Measurements from ENCODE around the gene COLGALT1.

COLGALT1 gene

DNA sequence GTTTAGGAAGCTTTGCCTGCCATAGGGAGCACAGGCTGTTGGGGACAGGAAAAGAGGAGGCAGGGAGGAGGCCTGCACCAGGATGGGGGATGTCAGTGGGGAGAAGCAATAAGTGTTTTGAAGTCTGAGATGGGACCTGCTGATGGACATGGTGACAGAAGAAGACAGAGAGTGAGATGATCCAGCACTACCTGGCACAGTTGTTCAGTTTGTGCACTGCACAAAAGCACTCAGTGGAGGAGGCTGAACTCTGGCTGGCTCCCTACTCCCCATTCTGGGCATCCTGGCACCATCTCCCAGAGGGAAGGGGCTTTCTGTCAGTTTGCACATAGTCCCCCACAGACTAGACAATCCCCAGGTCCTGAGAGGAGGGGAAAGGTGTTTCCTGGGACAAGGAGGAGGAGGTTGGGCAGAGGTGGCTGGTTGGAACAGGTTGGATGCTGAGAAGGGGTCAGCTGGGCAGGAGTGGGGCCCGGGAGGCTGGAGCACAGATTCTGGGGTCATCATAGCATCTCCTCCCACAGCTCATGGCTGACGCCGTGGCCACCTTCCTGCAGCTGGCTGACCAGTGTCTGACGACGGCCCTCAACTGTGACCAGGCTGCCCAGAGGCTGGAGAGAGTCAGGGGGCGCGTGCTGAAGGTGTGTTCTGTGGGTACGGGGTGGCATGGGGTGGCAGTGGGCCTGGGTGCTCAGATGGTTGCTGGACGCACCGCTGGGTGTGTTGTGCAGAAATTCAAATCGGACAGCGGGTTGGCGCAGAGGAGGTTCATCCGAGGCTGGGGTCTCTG lies 12.5 kb upstream of the COLGALT1 start:
- CTCF ChIA-PET = no interaction called here

DNA sequence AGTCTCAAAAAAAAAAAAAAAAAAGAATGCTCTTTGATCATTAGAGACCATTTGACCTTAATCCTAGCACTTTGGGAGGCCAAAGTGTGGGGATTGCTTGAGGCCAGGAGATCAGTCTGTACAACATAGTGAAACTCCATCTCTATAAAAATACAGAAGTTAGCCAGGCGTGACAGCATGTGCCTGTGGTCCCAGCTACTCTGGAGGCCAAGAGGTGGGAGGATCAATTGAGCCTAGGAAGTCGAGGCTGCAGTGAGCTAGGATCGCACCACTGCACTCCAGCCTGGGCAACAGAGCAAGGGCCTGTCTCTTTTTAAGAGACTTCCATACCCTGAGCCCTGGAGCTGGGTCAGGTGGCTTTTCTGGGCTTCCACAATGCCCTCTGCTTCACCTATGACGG lies 11.5 kb upstream of the COLGALT1 start:
- Histone ChIP-seq H3K27ac (ENCODE audit: extremely low read depth, low read depth, low read length) (no peak overlapping the region), H3K36me3 (ENCODE audit: control insufficient read depth in 2 of 2, insufficient read depth in 1 of 2, low read length in 2 of 2) (no peaks in the 10 kb centered on the region), H3K4me1 (ENCODE audit: control insufficient read depth, insufficient read depth, low read length) (no peaks in the 10 kb centered on the region), H3K9me3 (ENCODE audit: control insufficient read depth, insufficient read depth, low read depth, low read length) (no peaks in the 10 kb centered on the region), H3K4me3 (ENCODE audit: low read depth, low read length) (no peak overlapping the region)
- POLR2A ChIA-PET = no interaction called here
- CTCF ChIA-PET = no interaction called here
- no peak for TF ChIP-seq ZNF791 (tag by site-specific recombination; IDR thresholded peaks at IDR 0.05)
- TF ChIP-seq ZNF776 (tag by site-specific recombination; IDR thresholded peaks at IDR 0.05; ENCODE audit: borderline replicate concordance) = no peak
- no peak for TF ChIP-seq ZFP69B (tag by site-specific recombination; IDR thresholded peaks at IDR 0.05)
- TF ChIP-seq, protein P1, sequence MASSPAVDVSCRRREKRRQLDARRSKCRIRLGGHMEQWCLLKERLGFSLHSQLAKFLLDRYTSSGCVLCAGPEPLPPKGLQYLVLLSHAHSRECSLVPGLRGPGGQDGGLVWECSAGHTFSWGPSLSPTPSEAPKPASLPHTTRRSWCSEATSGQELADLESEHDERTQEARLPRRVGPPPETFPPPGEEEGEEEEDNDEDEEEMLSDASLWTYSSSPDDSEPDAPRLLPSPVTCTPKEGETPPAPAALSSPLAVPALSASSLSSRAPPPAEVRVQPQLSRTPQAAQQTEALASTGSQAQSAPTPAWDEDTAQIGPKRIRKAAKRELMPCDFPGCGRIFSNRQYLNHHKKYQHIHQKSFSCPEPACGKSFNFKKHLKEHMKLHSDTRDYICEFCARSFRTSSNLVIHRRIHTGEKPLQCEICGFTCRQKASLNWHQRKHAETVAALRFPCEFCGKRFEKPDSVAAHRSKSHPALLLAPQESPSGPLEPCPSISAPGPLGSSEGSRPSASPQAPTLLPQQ (tag by site-specific recombination; IDR thresholded peaks at IDR 0.05) = no peak
- no peak for TF ChIP-seq ZNF404 (tag by site-specific recombination; IDR thresholded peaks at IDR 0.05)
- no peak for TF ChIP-seq ZNF324 (tag by site-specific recombination; IDR thresholded peaks at IDR 0.05)
- TF ChIP-seq ZNF843 (tag by site-specific recombination; IDR thresholded peaks at IDR 0.05) = no peak
- TF ChIP-seq MEIS1 (CRISPR knock-in tag; IDR thresholded peaks at IDR 0.05; ENCODE audit: borderline replicate concordance) = no peak

More for the DNA sequence above, 12.5 kb upstream of the COLGALT1 start:
- Histone ChIP-seq H3K36me3 (ENCODE audit: control insufficient read depth in 2 of 2, insufficient read depth in 1 of 2, low read length in 2 of 2) (no peaks in the 10 kb centered on the region), H3K4me3 (ENCODE audit: low read depth, low read length) (no peak overlapping the region), H3K4me1 (ENCODE audit: control insufficient read depth, insufficient read depth, low read length) (no peaks in the 10 kb centered on the region), H3K9me3 (ENCODE audit: control insufficient read depth, insufficient read depth, low read depth, low read length) (no peaks in the 10 kb centered on the region), H3K27ac (ENCODE audit: extremely low read depth, low read depth, low read length) (no peak overlapping the region)
- TF ChIP-seq, protein P2, sequence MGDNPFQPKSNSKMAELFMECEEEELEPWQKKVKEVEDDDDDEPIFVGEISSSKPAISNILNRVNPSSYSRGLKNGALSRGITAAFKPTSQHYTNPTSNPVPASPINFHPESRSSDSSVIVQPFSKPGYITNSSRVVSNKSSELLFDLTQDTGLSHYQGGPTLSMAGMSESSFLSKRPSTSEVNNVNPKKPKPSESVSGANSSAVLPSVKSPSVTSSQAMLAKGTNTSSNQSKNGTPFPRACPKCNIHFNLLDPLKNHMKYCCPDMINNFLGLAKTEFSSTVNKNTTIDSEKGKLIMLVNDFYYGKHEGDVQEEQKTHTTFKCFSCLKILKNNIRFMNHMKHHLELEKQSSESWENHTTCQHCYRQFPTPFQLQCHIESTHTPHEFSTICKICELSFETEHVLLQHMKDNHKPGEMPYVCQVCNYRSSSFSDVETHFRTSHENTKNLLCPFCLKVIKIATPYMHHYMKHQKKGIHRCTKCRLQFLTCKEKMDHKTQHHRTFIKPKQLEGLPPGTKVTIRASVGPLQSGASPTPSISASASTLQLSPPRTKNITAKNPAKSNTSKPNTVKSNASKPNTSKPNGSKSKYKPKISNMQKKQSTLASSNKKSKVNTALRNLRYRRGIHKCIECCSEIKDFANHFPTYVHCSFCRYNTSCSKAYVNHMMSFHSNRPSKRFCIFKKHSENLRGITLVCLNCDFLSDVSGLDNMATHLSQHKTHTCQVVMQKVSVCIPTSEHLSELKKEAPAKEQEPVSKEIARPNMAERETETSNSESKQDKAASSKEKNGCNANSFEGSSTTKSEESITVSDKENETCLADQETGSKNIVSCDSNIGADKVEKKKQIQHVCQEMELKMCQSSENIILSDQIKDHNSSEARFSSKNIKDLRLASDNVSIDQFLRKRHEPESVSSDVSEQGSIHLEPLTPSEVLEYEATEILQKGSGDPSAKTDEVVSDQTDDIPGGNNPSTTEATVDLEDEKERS (tag by site-specific recombination; IDR thresholded peaks at IDR 0.05) = peak; percentile 61; the same call in 1 of the 2 replicates
- TF ChIP-seq ZNF776 (tag by site-specific recombination; IDR thresholded peaks at IDR 0.05; ENCODE audit: borderline replicate concordance) (no peak), BCL11B (tag by site-specific recombination; IDR thresholded peaks at IDR 0.05; ENCODE audit: low read depth) (no peak), ZNF16 (tag by site-specific recombination; IDR thresholded peaks at IDR 0.05; ENCODE audit: low read depth) (peak; percentile 81; the same call in 1 of the 2 replicates)
- POLR2A ChIA-PET = no interaction called here

DNA sequence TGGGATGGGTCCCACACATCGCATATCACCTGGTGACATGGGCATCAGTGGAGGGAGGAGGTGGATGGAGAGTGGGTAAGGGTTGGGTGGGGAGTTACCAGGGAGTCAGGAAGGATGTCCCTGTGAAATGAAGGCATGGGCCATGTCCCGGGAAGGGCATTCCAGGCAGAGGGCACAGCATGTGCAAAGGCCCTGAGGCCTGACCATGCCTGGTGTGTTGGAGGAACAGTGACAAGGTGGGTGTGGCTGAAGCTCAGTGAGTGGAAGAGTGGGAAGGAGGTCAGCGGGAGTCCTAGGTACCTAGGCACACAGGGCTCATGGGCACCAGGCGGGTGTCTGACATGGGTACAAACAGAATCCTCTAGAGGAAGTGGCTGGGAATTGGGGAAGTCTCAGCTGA lies 11.0 kb upstream of the COLGALT1 start:
- H3K4me3 ChIP-seq (ENCODE audit: low read depth, low read length) = no peak overlapping the region
- H3K27ac ChIP-seq (ENCODE audit: extremely low read depth, low read depth, low read length) = no peak overlapping the region
- H3K9me3 ChIP-seq (ENCODE audit: control insufficient read depth, insufficient read depth, low read depth, low read length) = no peaks in the 10 kb centered on the region
- no peak for TF ChIP-seq ZNF2 (tag by site-specific recombination; IDR thresholded peaks at IDR 0.05)
- TF ChIP-seq PRDM1 (tag by site-specific recombination; IDR thresholded peaks at IDR 0.05) = no peak
- no peak for TF ChIP-seq ZBTB48 (tag by site-specific recombination; IDR thresholded peaks at IDR 0.05)
- TF ChIP-seq, protein P2 (tag by site-specific recombination; IDR thresholded peaks at IDR 0.05) = no peak
- TF ChIP-seq, protein P3, sequence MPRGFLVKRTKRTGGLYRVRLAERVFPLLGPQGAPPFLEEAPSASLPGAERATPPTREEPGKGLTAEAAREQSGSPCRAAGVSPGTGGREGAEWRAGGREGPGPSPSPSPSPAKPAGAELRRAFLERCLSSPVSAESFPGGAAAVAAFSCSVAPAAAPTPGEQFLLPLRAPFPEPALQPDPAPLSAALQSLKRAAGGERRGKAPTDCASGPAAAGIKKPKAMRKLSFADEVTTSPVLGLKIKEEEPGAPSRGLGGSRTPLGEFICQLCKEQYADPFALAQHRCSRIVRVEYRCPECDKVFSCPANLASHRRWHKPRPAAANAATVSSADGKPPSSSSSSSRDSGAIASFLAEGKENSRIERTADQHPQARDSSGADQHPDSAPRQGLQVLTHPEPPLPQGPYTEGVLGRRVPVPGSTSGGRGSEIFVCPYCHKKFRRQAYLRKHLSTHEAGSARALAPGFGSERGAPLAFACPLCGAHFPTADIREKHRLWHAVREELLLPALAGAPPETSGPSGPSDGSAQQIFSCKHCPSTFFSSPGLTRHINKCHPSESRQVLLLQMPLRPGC (tag by site-specific recombination; IDR thresholded peaks at IDR 0.05) = no peak
- TF ChIP-seq ZSCAN30 (tag by site-specific recombination; IDR thresholded peaks at IDR 0.05) = no peak
- TF ChIP-seq ZNF623 (tag by site-specific recombination; IDR thresholded peaks at IDR 0.05) = peak; percentile 99
- 0 out of 2 replicates have a peak, but pooled peaks have one; percentile 9 for TF ChIP-seq ZNF600 (tag by site-specific recombination; IDR thresholded peaks at IDR 0.05)
- TF ChIP-seq REPIN1 (tag by site-specific recombination; IDR thresholded peaks at IDR 0.05; ENCODE audit: low read depth) = no peak
- ChIA-PET CTCF (no interaction called here), POLR2A (no interaction called here)
- no peaks in the 10 kb centered on the region for H3K4me1 ChIP-seq (ENCODE audit: control insufficient read depth, insufficient read depth, low read length)
- H3K36me3 ChIP-seq (ENCODE audit: control insufficient read depth in 2 of 2, insufficient read depth in 1 of 2, low read length in 2 of 2) = no peaks in the 10 kb centered on the region
